AG10803 (cell line): Measurements from ENCODE around the gene CSPG5.
A peak's percentile ranks its signal among the peaks of the same experiment; 100 is the strongest.

Source experiments
- DNase-seq: peaks from one replicate; pipeline ENCODE4 v3.0.0; 2010; ENCODE audit warnings: low read depth
- H3K4me3 ChIP-seq: 2 replicates; pipeline ENCODE4 v1.5.1; 2011; ENCODE audit warnings: mild to moderate bottlenecking, low read length, control low read depth
- TF ChIP-seq, protein P1 (sequence below): conservative IDR thresholded peaks from 2 replicates; pipeline ENCODE4 v1.5.1; 2011; ENCODE audit warnings: mild to moderate bottlenecking, low read length, control low read depth, inconsistent platforms

The CSPG5 gene

DNA sequence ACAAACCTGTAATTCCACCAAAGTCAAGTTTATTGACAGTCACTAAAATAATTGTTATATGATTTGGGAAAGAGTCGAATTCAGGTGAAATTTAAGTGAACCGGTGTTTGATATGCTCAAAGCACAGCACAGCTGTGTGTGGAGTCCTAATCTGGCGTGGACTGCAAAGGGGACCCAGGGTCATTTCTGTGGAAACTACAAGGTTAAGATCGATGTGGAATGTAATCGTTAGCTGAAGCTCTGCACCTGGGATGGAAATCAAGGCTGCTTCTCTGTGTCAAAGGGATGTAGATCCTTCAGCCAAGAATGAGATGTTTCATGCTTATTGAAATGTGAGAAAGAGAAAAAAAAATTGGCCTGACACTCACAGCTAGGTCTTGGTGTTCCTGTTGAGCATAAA, 63.6 kb downstream of the CSPG5 start:
- H3K4me3 ChIP-seq, result no peak overlapping the region
- TF ChIP-seq, protein P1, sequence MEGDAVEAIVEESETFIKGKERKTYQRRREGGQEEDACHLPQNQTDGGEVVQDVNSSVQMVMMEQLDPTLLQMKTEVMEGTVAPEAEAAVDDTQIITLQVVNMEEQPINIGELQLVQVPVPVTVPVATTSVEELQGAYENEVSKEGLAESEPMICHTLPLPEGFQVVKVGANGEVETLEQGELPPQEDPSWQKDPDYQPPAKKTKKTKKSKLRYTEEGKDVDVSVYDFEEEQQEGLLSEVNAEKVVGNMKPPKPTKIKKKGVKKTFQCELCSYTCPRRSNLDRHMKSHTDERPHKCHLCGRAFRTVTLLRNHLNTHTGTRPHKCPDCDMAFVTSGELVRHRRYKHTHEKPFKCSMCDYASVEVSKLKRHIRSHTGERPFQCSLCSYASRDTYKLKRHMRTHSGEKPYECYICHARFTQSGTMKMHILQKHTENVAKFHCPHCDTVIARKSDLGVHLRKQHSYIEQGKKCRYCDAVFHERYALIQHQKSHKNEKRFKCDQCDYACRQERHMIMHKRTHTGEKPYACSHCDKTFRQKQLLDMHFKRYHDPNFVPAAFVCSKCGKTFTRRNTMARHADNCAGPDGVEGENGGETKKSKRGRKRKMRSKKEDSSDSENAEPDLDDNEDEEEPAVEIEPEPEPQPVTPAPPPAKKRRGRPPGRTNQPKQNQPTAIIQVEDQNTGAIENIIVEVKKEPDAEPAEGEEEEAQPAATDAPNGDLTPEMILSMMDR, result no peak
- DNase-seq, result no peak

DNA sequence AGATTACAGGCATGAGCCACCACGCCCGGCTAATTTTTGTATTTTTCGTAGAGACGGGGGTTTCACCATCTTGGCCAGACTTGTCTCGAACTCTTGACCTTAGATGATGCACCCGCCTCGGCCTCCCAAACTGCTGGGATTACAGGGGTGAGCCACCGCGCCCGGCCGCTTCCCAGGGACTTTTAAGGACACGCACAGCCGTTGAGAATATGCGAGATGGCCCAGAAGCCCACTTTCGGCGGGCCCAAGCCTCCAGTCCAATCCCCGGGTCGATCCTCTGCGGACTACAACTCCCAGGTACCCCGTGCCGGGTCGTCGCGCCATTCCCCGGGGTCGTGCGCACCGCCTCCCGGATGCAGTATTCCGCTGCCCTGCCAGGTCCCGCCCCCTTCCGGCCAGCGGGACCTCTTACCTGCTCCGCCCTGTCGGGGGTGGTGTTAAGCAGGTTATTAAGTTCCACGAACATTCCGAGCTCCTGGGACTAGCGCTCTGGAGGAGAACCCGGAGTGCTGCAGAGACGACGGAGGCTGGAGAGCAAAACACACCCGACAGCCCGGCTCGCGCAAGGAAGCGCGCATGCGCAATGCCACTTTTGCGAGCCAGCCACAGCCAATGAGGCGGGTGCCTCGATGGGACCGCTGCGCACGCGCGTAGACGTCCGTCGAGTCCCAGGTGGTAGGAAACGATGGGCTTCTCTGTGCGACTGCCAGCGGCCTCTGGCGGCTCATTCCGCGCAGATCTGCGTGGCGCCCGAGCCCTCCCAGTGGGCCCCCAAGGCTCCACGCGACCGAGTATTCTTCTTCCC, 65.3 kb downstream of the CSPG5 start, which contains the start of gene ELP6:
ELP6 (minus strand) TSS at position 588 of the 805 bp plus-strand sequence; CDS start at position 466, 122 bp downstream.
- TF ChIP-seq, protein P1, result peak; percentile 36
- peak; percentile 95 for DNase-seq
- H3K4me3 ChIP-seq, result peak within 1 kb of the TSS; percentile 94

DNA sequence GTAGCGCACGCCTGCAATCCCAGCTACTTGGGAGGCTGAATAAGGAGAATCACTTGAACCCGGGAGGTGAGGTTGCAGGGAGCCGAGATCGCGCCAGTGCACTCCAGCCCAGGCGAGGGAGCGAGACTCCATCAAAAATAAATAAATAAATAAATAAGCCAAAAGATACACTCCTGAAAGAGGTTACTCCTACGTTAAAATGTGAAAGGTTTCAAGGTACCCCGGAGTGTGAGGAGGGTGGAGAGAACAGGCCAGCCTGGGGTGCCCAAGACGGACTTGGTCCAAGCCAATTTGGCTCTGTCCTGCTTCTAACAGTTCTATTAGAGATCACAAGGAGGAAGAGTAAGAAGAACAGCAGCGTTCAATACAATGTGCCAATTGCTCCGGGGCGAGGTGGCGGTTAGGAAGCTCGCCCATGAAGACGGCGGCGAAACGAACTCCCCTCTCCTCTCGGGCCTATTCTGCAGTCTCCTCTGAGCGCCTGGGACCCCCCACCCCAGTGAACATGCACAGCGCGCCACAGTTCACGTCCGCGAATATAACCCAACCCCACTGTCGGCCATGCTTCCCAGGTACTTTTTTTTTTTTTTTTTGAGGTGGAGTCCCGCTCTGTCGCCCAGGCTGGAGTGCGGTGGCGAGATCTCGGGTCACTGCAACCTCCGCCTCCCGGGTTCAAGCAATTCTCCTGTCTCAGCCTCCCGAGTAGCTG, 66.1 kb downstream of the CSPG5 start:
- DNase-seq, result peak; percentile 23
- TF ChIP-seq, protein P1, result no peak
- H3K4me3 ChIP-seq, result peak overlapping the region; percentile 94
